ENCODE data around the gene C1orf21.

The C1orf21 gene

DNA sequence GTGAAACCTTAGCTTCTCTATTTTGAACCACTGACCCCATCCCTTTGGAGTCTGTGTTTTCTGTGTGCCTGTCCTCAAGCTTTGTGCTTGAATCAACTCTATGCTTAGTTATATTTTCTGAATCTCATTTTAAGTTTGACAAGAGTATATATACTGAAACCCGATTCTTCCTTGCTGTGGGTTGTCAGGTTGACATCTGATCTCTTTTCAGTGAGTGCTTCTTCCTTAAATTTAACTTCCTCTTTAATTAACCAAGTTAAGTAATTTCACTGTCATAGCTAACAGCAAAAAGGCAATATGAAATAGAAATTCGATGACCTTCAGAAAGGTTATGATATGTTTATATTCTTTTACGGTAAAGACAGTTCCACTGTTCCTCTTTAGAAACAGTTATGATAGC lies 69.4 kb downstream of the C1orf21 start:
- H3K27me3 ChIP-seq, result no peaks in the 10 kb centered on the region
- no peak for TF ChIP-seq Cebpa-rat (IDR thresholded peaks at IDR 0.05)
- no peak overlapping the region for H3K4me3 ChIP-seq
- H3K27ac ChIP-seq, result peak overlapping the region in 4 of 11 experiments; percentile 11 to 69 (median 40); a peak in 7 of 22 replicates
- H3K9me3 ChIP-seq (replicated peaks in 1 of 11), result no peaks in the 10 kb centered on the region
- peaks cover 0 to 54% (median 2%) of the 10 kb centered on the region in 10 experiments; a peak in 9 of 20 replicates for H3K4me1 ChIP-seq
- H3K9ac ChIP-seq, result peak overlapping the region in 2 of 11 experiments; percentile 34 to 38; a peak in 3 of 22 replicates
- H3K4me2 ChIP-seq, result peak overlapping the region in 5 of 11 experiments; percentile 30 to 80 (median 39); a peak in 9 of 22 replicates
- H4K20me1 ChIP-seq, result peaks cover 0 to 25% (median 0%) of the 10 kb centered on the region in 11 experiments; a peak in 3 of 22 replicates
- no peaks in the 10 kb centered on the region for H3K36me3 ChIP-seq

DNA sequence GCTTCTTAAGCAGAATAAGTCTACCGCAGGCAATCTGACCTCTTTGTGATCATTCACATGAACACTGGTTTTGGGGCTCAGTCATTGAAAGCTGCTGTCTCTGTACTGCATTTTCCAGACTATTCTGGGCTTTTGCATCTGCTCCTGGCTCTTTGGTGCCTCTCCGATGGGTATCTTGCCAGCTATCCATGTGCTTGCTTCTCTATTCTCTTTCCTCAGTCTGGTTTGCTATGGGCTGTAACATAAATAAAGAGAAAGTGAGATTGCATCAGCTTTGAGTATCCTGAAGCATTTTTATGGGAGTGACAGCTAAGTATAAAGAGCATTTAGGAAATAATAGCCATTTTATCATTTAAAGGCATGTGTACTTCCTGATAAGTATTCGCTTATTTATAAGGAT lies 70.7 kb downstream of the C1orf21 start:
- TF ChIP-seq Cebpa-rat (IDR thresholded peaks at IDR 0.05), result no peak
- Histone ChIP-seq H3K4me2 (no peak overlapping the region), H3K9me3 (replicated peaks in 1 of 11) (no peaks in the 10 kb centered on the region), H3K4me1 (peaks cover 0 to 67% (median 6%) of the 10 kb centered on the region in 10 experiments; a peak in 13 of 20 replicates), H3K9ac (no peak overlapping the region), H3K4me3 (no peak overlapping the region), H3K27me3 (no peaks in the 10 kb centered on the region), H3K27ac (no peak overlapping the region), H4K20me1 (peaks cover 0 to 19% (median 0%) of the 10 kb centered on the region in 11 experiments; a peak in 3 of 22 replicates), H3K36me3 (no peaks in the 10 kb centered on the region)

DNA sequence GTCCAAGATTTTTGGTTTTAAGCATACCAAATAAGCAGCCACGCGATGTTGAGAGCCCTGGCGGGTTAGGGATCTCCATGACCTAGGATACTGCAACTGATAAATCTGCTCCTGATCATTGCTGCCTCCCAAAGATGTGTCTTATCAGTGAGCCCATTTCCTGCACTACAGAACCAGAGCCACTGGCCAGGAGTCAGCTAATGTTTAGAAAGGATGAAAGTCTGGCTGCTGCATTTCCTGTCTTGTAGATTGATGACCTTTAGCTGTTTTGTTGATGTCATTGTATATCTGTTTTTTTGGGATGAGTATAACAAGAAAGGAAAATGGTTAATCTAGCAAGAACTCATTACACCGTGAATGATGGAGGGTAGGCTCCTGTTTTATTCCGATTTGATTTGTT lies 74.5 kb downstream of the C1orf21 start:
- TF ChIP-seq Cebpa-rat (IDR thresholded peaks at IDR 0.05), result no peak
- Histone ChIP-seq H3K27me3 (no peaks in the 10 kb centered on the region), H3K36me3 (no peaks in the 10 kb centered on the region), H3K4me3 (no peak overlapping the region), H3K4me2 (peak overlapping the region in 2 of 11 experiments; percentile 52 to 64; a peak in 4 of 22 replicates), H4K20me1 (peaks cover 0 to 16% (median 0%) of the 10 kb centered on the region in 11 experiments; a peak in 2 of 22 replicates), H3K27ac (peak overlapping the region in 1 of 11 experiments; percentile 36; a peak in 1 of 22 replicates), H3K9me3 (replicated peaks in 1 of 11) (no peaks in the 10 kb centered on the region), H3K9ac (no peak overlapping the region), H3K4me1 (peaks cover 0 to 56% (median 6%) of the 10 kb centered on the region in 10 experiments; a peak in 11 of 20 replicates)

- no peak for TF ChIP-seq Cebpa-rat (IDR thresholded peaks at IDR 0.05)
- H3K4me1 ChIP-seq, result peaks cover 0 to 48% (median 6%) of the 10 kb centered on the region in 10 experiments; a peak in 10 of 20 replicates
- H3K27ac ChIP-seq, result peak overlapping the region in 1 of 11 experiments; percentile 36; a peak in 2 of 22 replicates
- H3K27me3 ChIP-seq, result no peaks in the 10 kb centered on the region
- H3K4me2 ChIP-seq, result peak overlapping the region in 6 of 11 experiments; percentile 16 to 64 (median 26); a peak in 6 of 22 replicates
- no peaks in the 10 kb centered on the region for H3K9me3 ChIP-seq (replicated peaks in 1 of 11)
- peaks cover 0 to 18% (median 0%) of the 10 kb centered on the region in 11 experiments; a peak in 3 of 22 replicates for H4K20me1 ChIP-seq
- H3K36me3 ChIP-seq, result peaks cover 0 to 7% (median 0%) of the 10 kb centered on the region in 11 experiments; a peak in 1 of 22 replicates
- no peak overlapping the region for H3K9ac ChIP-seq
- H3K4me3 ChIP-seq, result no peak overlapping the region
Observed at GRCh38 chr1:184462155-184462554, 75.3 kb downstream of the C1orf21 start.

- H4K20me1 ChIP-seq, result peaks cover 0 to 26% (median 0%) of the 10 kb centered on the region in 11 experiments; a peak in 3 of 22 replicates
- no peak overlapping the region for H3K27ac ChIP-seq
- no peak overlapping the region for H3K4me3 ChIP-seq
- no peaks in the 10 kb centered on the region for H3K9me3 ChIP-seq (replicated peaks in 1 of 11)
- H3K4me1 ChIP-seq, result peaks cover 0 to 47% (median 6%) of the 10 kb centered on the region in 10 experiments; a peak in 10 of 20 replicates
- H3K9ac ChIP-seq, result no peak overlapping the region
- no peak for TF ChIP-seq Cebpa-rat (IDR thresholded peaks at IDR 0.05)
- H3K27me3 ChIP-seq, result no peaks in the 10 kb centered on the region
- H3K4me2 ChIP-seq, result peak overlapping the region in 2 of 11 experiments; percentile 52 to 64; a peak in 1 of 22 replicates
- H3K36me3 ChIP-seq, result peaks cover 0 to 12% (median 0%) of the 10 kb centered on the region in 11 experiments; a peak in 1 of 22 replicates
Observed at GRCh38 chr1:184462990-184463389, 76.2 kb downstream of the C1orf21 start.

DNA sequence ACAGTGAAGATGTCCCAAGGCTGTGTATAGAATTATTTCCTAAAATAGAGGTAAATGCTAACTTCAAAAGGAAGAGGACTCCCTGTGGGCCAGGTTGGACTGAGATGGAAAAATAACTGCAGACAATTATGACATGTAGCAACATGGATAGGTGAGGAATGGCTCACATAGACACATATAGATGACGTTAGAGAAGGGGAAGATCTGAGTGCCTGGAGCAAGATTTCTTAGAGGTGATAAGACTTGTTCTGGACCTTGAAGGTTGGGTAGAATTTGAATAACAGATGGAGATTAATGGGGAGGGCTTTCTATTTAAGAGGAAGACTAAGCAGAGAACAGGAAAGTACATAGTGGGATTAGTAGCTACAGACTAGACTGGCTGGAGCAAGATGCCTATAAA lies 76.9 kb downstream of the C1orf21 start:
- Histone ChIP-seq H3K4me1 (peaks cover 0 to 47% (median 6%) of the 10 kb centered on the region in 10 experiments; a peak in 10 of 20 replicates), H3K4me3 (no peak overlapping the region), H3K27ac (no peak overlapping the region), H4K20me1 (peaks cover 0 to 28% (median 0%) of the 10 kb centered on the region in 11 experiments; a peak in 3 of 22 replicates), H3K9ac (no peak overlapping the region), H3K36me3 (peaks cover 0 to 12% (median 0%) of the 10 kb centered on the region in 11 experiments; a peak in 1 of 22 replicates), H3K4me2 (no peak overlapping the region), H3K27me3 (no peaks in the 10 kb centered on the region), H3K9me3 (replicated peaks in 1 of 11) (no peaks in the 10 kb centered on the region)
- TF ChIP-seq Cebpa-rat (IDR thresholded peaks at IDR 0.05), result no peak

GRCh38 chr1:184464757-184465156 lies 77.9 kb downstream of the C1orf21 start:
- Histone ChIP-seq H3K9ac (no peak overlapping the region), H3K4me1 (peaks cover 0 to 42% (median 6%) of the 10 kb centered on the region in 10 experiments; a peak in 10 of 20 replicates), H3K36me3 (peaks cover 0 to 12% (median 0%) of the 10 kb centered on the region in 11 experiments; a peak in 2 of 22 replicates), H3K27me3 (no peaks in the 10 kb centered on the region), H3K27ac (no peak overlapping the region), H3K4me2 (no peak overlapping the region), H3K4me3 (no peak overlapping the region), H3K9me3 (replicated peaks in 1 of 11) (no peaks in the 10 kb centered on the region), H4K20me1 (peaks cover 0 to 28% (median 0%) of the 10 kb centered on the region in 11 experiments; a peak in 3 of 22 replicates)
- no peak for TF ChIP-seq Cebpa-rat (IDR thresholded peaks at IDR 0.05)

- H3K4me3 ChIP-seq, result no peak overlapping the region
- H3K4me2 ChIP-seq, result no peak overlapping the region
- no peak for TF ChIP-seq Cebpa-rat (IDR thresholded peaks at IDR 0.05)
- H3K4me1 ChIP-seq, result peaks cover 0 to 33% (median 6%) of the 10 kb centered on the region in 10 experiments; a peak in 10 of 20 replicates
- H3K9me3 ChIP-seq (replicated peaks in 1 of 11), result peaks cover 0 to 4% (median 0%) of the 10 kb centered on the region in 11 experiments; a peak in 3 of 22 replicates
- H3K36me3 ChIP-seq, result peaks cover 0 to 20% (median 0%) of the 10 kb centered on the region in 11 experiments; a peak in 3 of 22 replicates
- H4K20me1 ChIP-seq, result peaks cover 0 to 28% (median 0%) of the 10 kb centered on the region in 11 experiments; a peak in 3 of 22 replicates
- no peak overlapping the region for H3K9ac ChIP-seq
- no peaks in the 10 kb centered on the region for H3K27me3 ChIP-seq
- no peak overlapping the region for H3K27ac ChIP-seq
Observed at GRCh38 chr1:184465489-184466146, 78.8 kb downstream of the C1orf21 start.

GRCh38 chr1:184467295-184467694 lies 80.5 kb downstream of the C1orf21 start:
- peaks cover 0 to 20% (median 0%) of the 10 kb centered on the region in 11 experiments; a peak in 5 of 22 replicates for H3K9me3 ChIP-seq (replicated peaks in 1 of 11)
- peaks cover 0 to 28% (median 0%) of the 10 kb centered on the region in 11 experiments; a peak in 3 of 22 replicates for H4K20me1 ChIP-seq
- no peaks in the 10 kb centered on the region for H3K27me3 ChIP-seq
- no peak overlapping the region for H3K4me3 ChIP-seq
- no peak for TF ChIP-seq Cebpa-rat (IDR thresholded peaks at IDR 0.05)
- no peak overlapping the region for H3K4me2 ChIP-seq
- H3K36me3 ChIP-seq, result peaks cover 0 to 24% (median 0%) of the 10 kb centered on the region in 11 experiments; a peak in 4 of 22 replicates
- H3K4me1 ChIP-seq, result peaks cover 0 to 17% (median 2%) of the 10 kb centered on the region in 10 experiments; a peak in 10 of 20 replicates
- no peak overlapping the region for H3K27ac ChIP-seq
- no peak overlapping the region for H3K9ac ChIP-seq

All from BLaER1 treated with 17β-estradiol and CSF1 and Interleukin-3, amounts not matched to agents 10 nM and 100 nM (cell line).